HepG2 (cell line): ENCODE measurements around the gene GPR107. TPM values are rescaled to one million over a fixed set of nuclear protein-coding genes. Genes with fewer than 3 reads are reported as not detected.
A peak's percentile ranks its signal among the peaks of the same experiment; 100 is the strongest.

Experiments used
- CBX5 ChIP-seq: sonication (generic); formaldehyde crosslinking; IDR thresholded peaks from 2 replicates; pipeline ENCODE4 v1.4.0; 2020; ENCODE audit warnings: missing genetic modification reagents, borderline replicate concordance
- ELF1 ChIP-seq: sonication (generic); formaldehyde crosslinking; IDR thresholded peaks from 2 replicates; pipeline ENCODE4 v1.4.0; 2020; ENCODE audit warnings: missing genetic modification reagents
- HOXA9 ChIP-seq: sonication (generic); formaldehyde crosslinking; IDR thresholded peaks from 2 replicates; pipeline ENCODE4 v1.8.1; 2022; ENCODE audit warnings: missing genetic modification reagents, mild to moderate bottlenecking, moderate library complexity, borderline replicate concordance
- KLF12 ChIP-seq: sonication (generic); formaldehyde crosslinking; IDR thresholded peaks from 2 replicates; pipeline ENCODE4 v1.4.0; 2020; ENCODE audit warnings: missing genetic modification reagents, borderline replicate concordance
- MEIS2 ChIP-seq: sonication (generic); formaldehyde crosslinking; IDR thresholded peaks from 2 replicates; pipeline ENCODE4 v1.9.0; 2021; ENCODE audit warnings: mild to moderate bottlenecking, missing genetic modification reagents
- NCOA2 ChIP-seq: sonication (generic); formaldehyde crosslinking; IDR thresholded peaks from 2 replicates; pipeline ENCODE4 v1.8.0; 2022; ENCODE audit warnings: inconsistent platforms
- NONO ChIP-seq, 2 experiments: fragments of 450-650 bp in 1 of 2; sonication (generic) in 1 of 2; formaldehyde crosslinking in 1 of 2; IDR thresholded peaks in 1 of 2; conservative IDR thresholded peaks in 1 of 2; 2 replicates each; pipeline versions ENCODE4 v1.6.1 to v1.8.0; 2017 to 2022; ENCODE audit warnings: mild to moderate bottlenecking in 1 of 2, missing genetic modification reagents in 1 of 2, moderate library complexity in 1 of 2
- PHF20 ChIP-seq: sonication (generic); formaldehyde crosslinking; IDR thresholded peaks from 2 replicates; pipeline ENCODE4 v1.5.0; 2020; ENCODE audit warnings: mild to moderate bottlenecking, missing genetic modification reagents
- SNAI1 ChIP-seq: sonication (generic); formaldehyde crosslinking; IDR thresholded peaks from 2 replicates; pipeline ENCODE4 v1.5.0; 2020; ENCODE audit warnings: mild to moderate bottlenecking, missing genetic modification reagents, borderline replicate concordance
- TAF1 ChIP-seq: sonication (generic); formaldehyde crosslinking; IDR thresholded peaks from 2 replicates; pipeline ENCODE4 v1.4.0; 2020; ENCODE audit warnings: missing genetic modification reagents
- ZNF354B ChIP-seq: sonication (generic); formaldehyde crosslinking; IDR thresholded peaks from 2 replicates; pipeline ENCODE4 v1.8.0; 2022; ENCODE audit warnings: mild to moderate bottlenecking, missing genetic modification reagents
- ZNF713 ChIP-seq: sonication (generic); formaldehyde crosslinking; IDR thresholded peaks from 2 replicates; pipeline ENCODE4 v1.4.0; 2020; ENCODE audit warnings: mild to moderate bottlenecking, missing genetic modification reagents
- polyA plus RNA-seq, 8 experiments: library from polyadenylated mRNA; depleted of rRNA in 3 of 8; stranded (reverse) in 7 of 8; unstranded in 1 of 8; fragments of >200 nt; fragmentation: Illumina TruSeq in 4 of 8; extraction: Trizol in 4 of 8; gene quantifications; 2 replicates each; pipeline versions ENCODE4 v1.2.1 to v1.2.3, GENCODE V29; 2011 to 2016; ENCODE audit warnings: low read depth in 4 of 8, missing spikeins in 1 of 8, mixed read lengths in 1 of 8; ENCODE audit not compliant: insufficient read depth in 1 of 8
- total RNA-seq, 5 experiments: library from RNA; depleted of rRNA; stranded (reverse); fragments of >200 nt; fragmentation: Illumina TruSeq; extraction: Trizol; gene quantifications; 2 replicates each; pipeline ENCODE4 v1.2.3, GENCODE V29; 2016; ENCODE audit warnings: low read depth in 1 of 5
- TF ChIP-seq, protein P1 (sequence below): IDR thresholded peaks from 2 replicates; pipeline ENCODE4 v1.6.1; 2016; ENCODE audit warnings: mild to moderate bottlenecking
- TF ChIP-seq, protein P2 (sequence below): sonication (generic); formaldehyde crosslinking; IDR thresholded peaks from 2 replicates; pipeline ENCODE4 v1.5.0; 2020; ENCODE audit warnings: missing genetic modification reagents
- TF ChIP-seq, protein P3 (sequence below): sonication (generic); formaldehyde crosslinking; IDR thresholded peaks from 2 replicates; pipeline ENCODE4 v1.5.1; 2020; ENCODE audit warnings: mild to moderate bottlenecking, missing genetic modification reagents, borderline replicate concordance
- TF ChIP-seq, protein P4 (sequence below): sonication (generic); formaldehyde crosslinking; IDR thresholded peaks from 2 replicates; pipeline ENCODE4 v1.8.0; 2022; ENCODE audit warnings: mild to moderate bottlenecking, missing genetic modification reagents
- TF ChIP-seq, protein P5 (sequence below): sonication (generic); formaldehyde crosslinking; IDR thresholded peaks from 2 replicates; pipeline ENCODE4 v1.5.1; 2020; ENCODE audit warnings: mild to moderate bottlenecking, missing genetic modification reagents, borderline replicate concordance

GPR107 gene
- total and polyA plus RNA-seq, 2 of the 13 experiments (the other 11 are each of a cell fraction or from before 2014, with no cell fraction given) = 22.5 to 24.4 TPM

DNA sequence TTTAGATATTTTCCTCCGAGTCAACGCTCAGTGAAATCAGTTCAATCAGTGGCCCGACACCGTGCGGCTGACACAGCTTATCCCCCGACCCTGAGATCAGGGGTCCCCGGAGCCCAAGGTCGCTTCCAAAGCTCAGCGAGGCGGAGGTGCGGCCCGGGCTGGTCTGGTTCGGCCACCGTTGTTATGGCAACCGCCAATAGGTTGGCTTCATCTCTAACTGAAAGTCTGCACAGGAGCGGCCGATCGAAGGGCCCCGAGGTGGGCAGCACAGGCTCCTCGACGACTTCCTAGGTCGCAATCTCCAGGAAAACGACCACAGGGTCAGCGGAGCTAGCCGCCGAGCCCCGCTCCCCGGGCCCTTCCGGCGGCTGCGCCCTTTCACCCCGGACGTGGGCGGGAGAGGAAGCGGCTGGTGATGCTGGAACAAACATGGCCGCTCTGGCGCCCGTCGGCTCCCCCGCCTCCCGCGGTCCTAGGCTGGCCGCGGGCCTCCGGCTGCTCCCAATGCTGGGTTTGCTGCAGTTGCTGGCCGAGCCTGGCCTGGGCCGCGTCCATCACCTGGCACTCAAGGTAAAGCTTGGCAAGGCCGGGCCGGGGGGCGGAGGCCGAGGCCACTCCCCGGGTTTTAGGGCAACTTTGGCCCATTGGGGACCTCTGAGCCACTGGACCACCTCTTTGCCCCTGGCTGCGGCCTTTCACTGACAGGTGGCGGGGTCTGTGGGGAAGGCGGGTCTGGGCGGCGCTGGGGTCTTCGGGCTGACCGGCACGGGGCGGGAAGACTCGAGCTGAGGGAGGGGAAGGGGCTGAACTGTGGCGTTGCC is at the start of gene GPR107 (continued):
- TF ChIP-seq, protein P1, sequence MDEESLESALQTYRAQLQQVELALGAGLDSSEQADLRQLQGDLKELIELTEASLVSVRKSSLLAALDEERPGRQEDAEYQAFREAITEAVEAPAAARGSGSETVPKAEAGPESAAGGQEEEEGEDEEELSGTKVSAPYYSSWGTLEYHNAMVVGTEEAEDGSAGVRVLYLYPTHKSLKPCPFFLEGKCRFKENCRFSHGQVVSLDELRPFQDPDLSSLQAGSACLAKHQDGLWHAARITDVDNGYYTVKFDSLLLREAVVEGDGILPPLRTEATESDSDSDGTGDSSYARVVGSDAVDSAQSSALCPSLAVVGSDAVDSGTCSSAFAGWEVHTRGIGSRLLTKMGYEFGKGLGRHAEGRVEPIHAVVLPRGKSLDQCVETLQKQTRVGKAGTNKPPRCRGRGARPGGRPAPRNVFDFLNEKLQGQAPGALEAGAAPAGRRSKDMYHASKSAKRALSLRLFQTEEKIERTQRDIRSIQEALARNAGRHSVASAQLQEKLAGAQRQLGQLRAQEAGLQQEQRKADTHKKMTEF (CRISPR knock-in tag) = peak; percentile 67; the same call in 1 of the 2 replicates
- TF ChIP-seq ELF1 (peak; percentile 85), PHF20 (CRISPR knock-in tag) (peak; percentile 89), KLF12 (CRISPR knock-in tag) (peak; percentile 64; the same call in 1 of the 2 replicates), CBX5 (CRISPR knock-in tag) (peak; percentile 33; the same call in 1 of the 2 replicates), HOXA9 (CRISPR knock-in tag) (no peak), NONO (IDR thresholded peaks at IDR 0.05) (no peak), NONO (CRISPR knock-in tag; conservative IDR thresholded peaks at IDR 0.05) (no peak), NCOA2 (CRISPR knock-in tag) (no peak), ZNF354B (no peak), TAF1 (CRISPR knock-in tag) (peak; percentile 98), MEIS2 (CRISPR knock-in tag) (no peak), ZNF713 (CRISPR knock-in tag) (no peak), SNAI1 (CRISPR knock-in tag) (peak; percentile 82; the same call in 1 of the 2 replicates)
- TF ChIP-seq, protein P2, sequence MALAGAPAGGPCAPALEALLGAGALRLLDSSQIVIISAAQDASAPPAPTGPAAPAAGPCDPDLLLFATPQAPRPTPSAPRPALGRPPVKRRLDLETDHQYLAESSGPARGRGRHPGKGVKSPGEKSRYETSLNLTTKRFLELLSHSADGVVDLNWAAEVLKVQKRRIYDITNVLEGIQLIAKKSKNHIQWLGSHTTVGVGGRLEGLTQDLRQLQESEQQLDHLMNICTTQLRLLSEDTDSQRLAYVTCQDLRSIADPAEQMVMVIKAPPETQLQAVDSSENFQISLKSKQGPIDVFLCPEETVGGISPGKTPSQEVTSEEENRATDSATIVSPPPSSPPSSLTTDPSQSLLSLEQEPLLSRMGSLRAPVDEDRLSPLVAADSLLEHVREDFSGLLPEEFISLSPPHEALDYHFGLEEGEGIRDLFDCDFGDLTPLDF = peak; percentile 62; the same call in 1 of the 2 replicates
- TF ChIP-seq, protein P3, sequence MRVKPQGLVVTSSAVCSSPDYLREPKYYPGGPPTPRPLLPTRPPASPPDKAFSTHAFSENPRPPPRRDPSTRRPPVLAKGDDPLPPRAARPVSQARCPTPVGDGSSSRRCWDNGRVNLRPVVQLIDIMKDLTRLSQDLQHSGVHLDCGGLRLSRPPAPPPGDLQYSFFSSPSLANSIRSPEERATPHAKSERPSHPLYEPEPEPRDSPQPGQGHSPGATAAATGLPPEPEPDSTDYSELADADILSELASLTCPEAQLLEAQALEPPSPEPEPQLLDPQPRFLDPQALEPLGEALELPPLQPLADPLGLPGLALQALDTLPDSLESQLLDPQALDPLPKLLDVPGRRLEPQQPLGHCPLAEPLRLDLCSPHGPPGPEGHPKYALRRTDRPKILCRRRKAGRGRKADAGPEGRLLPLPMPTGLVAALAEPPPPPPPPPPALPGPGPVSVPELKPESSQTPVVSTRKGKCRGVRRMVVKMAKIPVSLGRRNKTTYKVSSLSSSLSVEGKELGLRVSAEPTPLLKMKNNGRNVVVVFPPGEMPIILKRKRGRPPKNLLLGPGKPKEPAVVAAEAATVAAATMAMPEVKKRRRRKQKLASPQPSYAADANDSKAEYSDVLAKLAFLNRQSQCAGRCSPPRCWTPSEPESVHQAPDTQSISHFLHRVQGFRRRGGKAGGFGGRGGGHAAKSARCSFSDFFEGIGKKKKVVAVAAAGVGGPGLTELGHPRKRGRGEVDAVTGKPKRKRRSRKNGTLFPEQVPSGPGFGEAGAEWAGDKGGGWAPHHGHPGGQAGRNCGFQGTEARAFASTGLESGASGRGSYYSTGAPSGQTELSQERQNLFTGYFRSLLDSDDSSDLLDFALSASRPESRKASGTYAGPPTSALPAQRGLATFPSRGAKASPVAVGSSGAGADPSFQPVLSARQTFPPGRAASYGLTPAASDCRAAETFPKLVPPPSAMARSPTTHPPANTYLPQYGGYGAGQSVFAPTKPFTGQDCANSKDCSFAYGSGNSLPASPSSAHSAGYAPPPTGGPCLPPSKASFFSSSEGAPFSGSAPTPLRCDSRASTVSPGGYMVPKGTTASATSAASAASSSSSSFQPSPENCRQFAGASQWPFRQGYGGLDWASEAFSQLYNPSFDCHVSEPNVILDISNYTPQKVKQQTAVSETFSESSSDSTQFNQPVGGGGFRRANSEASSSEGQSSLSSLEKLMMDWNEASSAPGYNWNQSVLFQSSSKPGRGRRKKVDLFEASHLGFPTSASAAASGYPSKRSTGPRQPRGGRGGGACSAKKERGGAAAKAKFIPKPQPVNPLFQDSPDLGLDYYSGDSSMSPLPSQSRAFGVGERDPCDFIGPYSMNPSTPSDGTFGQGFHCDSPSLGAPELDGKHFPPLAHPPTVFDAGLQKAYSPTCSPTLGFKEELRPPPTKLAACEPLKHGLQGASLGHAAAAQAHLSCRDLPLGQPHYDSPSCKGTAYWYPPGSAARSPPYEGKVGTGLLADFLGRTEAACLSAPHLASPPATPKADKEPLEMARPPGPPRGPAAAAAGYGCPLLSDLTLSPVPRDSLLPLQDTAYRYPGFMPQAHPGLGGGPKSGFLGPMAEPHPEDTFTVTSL (CRISPR knock-in tag) = no peak; the same call in 1 of the 2 replicates
- TF ChIP-seq, protein P4, sequence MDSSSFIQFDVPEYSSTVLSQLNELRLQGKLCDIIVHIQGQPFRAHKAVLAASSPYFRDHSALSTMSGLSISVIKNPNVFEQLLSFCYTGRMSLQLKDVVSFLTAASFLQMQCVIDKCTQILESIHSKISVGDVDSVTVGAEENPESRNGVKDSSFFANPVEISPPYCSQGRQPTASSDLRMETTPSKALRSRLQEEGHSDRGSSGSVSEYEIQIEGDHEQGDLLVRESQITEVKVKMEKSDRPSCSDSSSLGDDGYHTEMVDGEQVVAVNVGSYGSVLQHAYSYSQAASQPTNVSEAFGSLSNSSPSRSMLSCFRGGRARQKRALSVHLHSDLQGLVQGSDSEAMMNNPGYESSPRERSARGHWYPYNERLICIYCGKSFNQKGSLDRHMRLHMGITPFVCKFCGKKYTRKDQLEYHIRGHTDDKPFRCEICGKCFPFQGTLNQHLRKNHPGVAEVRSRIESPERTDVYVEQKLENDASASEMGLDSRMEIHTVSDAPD (CRISPR knock-in tag) = no peak
- TF ChIP-seq, protein P5, sequence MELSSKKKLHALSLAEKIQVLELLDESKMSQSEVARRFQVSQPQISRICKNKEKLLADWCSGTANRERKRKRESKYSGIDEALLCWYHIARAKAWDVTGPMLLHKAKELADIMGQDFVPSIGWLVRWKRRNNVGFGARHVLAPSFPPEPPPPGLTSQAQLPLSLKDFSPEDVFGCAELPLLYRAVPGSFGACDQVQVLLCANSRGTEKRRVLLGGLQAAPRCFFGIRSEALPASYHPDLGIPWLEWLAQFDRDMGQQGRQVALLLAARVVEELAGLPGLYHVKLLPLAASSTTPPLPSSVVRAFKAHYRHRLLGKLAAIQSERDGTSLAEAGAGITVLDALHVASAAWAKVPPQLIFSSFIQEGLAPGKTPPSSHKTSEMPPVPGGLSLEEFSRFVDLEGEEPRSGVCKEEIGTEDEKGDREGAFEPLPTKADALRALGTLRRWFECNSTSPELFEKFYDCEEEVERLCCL (CRISPR knock-in tag) = no peak; the same call in 1 of the 2 replicates
